ENCODE measurements around the gene TSFM. TPM values are rescaled to one million over a fixed set of nuclear protein-coding genes. Genes with fewer than 3 reads are reported as not detected.

The TSFM gene
- total RNA-seq, 1 donor from 2014 or later: 18.1 TPM

DNA sequence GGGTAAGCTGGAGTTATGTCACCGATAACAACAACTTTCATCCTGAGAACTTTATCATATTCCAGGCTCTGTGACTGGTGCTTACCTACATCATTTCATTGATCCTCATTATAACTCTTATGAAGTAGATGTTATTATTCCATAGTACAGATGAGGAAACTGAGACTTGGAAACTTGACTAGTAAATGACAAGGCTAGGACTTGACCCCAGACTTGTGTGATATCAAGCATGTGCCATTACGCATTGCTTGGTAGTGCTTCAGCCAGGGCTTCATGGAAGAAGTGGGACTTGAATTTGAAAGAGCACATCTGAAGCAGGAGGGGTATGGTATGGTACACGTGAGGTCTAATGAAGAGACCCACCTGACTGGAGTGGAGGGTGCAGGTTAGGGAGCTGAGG lies 24.1 kb downstream of the TSFM start:
- DNase-seq (ENCODE audit: low spot score): no peak
- Histone ChIP-seq H3K79me2 (ENCODE audit: low read depth) (no peaks in the 10 kb centered on the region), H3F3A (ENCODE audit: low read depth) (no peaks in the 10 kb centered on the region), H3K27ac (no peak overlapping the region), H4K20me1 (ENCODE audit: low read depth) (no peaks in the 10 kb centered on the region), H3K4me3 (no peak overlapping the region), H3K27me3 (no peaks in the 10 kb centered on the region), H3K9ac (no peak overlapping the region), H3K36me3 (no peaks in the 10 kb centered on the region), H2AFZ (replicated peaks) (no peak overlapping the region), H3K4me2 (no peak overlapping the region), H3K4me1 (no peaks in the 10 kb centered on the region), H3K9me3 (ENCODE audit: low read depth) (no peaks in the 10 kb centered on the region)
- H3K36me3 Mint-ChIP-seq: peaks cover 2% of the 10 kb centered on the region
- H3K4me1 Mint-ChIP-seq: no peaks in the 10 kb centered on the region
- TF ChIP-seq, protein P1, sequence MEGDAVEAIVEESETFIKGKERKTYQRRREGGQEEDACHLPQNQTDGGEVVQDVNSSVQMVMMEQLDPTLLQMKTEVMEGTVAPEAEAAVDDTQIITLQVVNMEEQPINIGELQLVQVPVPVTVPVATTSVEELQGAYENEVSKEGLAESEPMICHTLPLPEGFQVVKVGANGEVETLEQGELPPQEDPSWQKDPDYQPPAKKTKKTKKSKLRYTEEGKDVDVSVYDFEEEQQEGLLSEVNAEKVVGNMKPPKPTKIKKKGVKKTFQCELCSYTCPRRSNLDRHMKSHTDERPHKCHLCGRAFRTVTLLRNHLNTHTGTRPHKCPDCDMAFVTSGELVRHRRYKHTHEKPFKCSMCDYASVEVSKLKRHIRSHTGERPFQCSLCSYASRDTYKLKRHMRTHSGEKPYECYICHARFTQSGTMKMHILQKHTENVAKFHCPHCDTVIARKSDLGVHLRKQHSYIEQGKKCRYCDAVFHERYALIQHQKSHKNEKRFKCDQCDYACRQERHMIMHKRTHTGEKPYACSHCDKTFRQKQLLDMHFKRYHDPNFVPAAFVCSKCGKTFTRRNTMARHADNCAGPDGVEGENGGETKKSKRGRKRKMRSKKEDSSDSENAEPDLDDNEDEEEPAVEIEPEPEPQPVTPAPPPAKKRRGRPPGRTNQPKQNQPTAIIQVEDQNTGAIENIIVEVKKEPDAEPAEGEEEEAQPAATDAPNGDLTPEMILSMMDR (IDR thresholded peaks at IDR 0.05): no peak
- no peak for TF ChIP-seq EZH2 (IDR thresholded peaks at IDR 0.05)
- no peak for TF ChIP-seq EZH2phosphoT487 (IDR thresholded peaks at IDR 0.05)
- no peak overlapping the region for H3K27ac Mint-ChIP-seq
- H3K9me3 Mint-ChIP-seq: no peaks in the 10 kb centered on the region
- no peak overlapping the region for H3K4me3 Mint-ChIP-seq
- peaks cover 6% of the 10 kb centered on the region for H3K27me3 Mint-ChIP-seq (ENCODE audit: insufficient read depth, low read depth)

DNA sequence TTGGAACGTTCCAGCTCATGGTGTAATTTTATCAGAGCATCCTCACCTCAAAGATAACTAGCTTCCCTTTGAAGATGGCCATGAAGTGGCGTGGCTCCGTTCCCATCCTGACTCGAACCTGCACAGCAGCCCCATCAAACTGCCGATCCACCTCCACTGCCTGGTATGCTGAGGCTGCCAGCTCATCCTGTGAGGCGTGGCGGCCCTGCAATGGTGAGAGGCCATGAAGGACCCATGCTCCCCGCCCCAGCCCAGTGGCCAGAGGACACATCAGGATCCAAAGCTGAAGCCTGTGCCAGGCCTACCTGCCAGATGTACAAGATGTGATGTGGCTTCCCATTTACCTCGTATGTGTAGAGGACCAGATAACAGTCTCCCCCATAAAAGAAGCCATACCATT lies 24.7 kb downstream of the TSFM start:
- Histone ChIP-seq H3K79me2 (ENCODE audit: low read depth) (no peaks in the 10 kb centered on the region), H3K27me3 (no peaks in the 10 kb centered on the region), H3K4me2 (no peak overlapping the region), H3K4me3 (no peak overlapping the region), H3K36me3 (no peaks in the 10 kb centered on the region), H3K4me1 (no peaks in the 10 kb centered on the region), H2AFZ (replicated peaks) (no peak overlapping the region), H3K9me3 (ENCODE audit: low read depth) (no peaks in the 10 kb centered on the region), H3K27ac (no peak overlapping the region), H4K20me1 (ENCODE audit: low read depth) (no peaks in the 10 kb centered on the region), H3F3A (ENCODE audit: low read depth) (no peaks in the 10 kb centered on the region), H3K9ac (no peak overlapping the region)
- H3K27me3 Mint-ChIP-seq (ENCODE audit: insufficient read depth, low read depth): peaks cover 6% of the 10 kb centered on the region
- H3K4me3 Mint-ChIP-seq: no peak overlapping the region
- no peaks in the 10 kb centered on the region for H3K9me3 Mint-ChIP-seq
- no peak for DNase-seq (ENCODE audit: low spot score)
- H3K27ac Mint-ChIP-seq: no peak overlapping the region
- H3K36me3 Mint-ChIP-seq: peaks cover 2% of the 10 kb centered on the region
- TF ChIP-seq EZH2 (IDR thresholded peaks at IDR 0.05): no peak
- TF ChIP-seq EZH2phosphoT487 (IDR thresholded peaks at IDR 0.05): no peak
- TF ChIP-seq, protein P1 (IDR thresholded peaks at IDR 0.05): no peak
- no peaks in the 10 kb centered on the region for H3K4me1 Mint-ChIP-seq

DNA sequence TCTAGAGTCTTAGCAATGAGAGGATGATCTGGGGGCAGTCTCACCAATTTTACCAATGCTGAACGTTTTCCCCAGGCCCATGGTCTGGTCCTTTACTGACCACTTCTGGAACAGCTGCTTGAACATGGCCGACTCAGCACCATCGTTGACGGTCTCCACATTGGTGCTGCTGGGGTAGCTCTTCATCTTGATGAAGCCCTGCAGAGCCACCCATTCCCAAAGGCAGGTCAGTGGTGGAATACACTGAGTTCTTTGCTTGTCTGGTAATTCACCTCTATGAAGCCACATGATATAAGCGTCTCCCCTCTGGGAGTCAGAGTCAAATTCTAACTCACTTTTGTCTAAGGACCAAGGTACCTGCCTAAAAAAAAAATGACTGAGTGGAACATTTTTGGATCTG lies 25.8 kb downstream of the TSFM start:
- no peak overlapping the region for H2AFZ ChIP-seq (replicated peaks)
- no peak for DNase-seq (ENCODE audit: low spot score)
- H3K4me3 Mint-ChIP-seq: no peak overlapping the region
- H3K4me1 Mint-ChIP-seq: no peaks in the 10 kb centered on the region
- H3K4me2 ChIP-seq: no peak overlapping the region
- H3K4me3 ChIP-seq: no peak overlapping the region
- H3K79me2 ChIP-seq (ENCODE audit: low read depth): no peaks in the 10 kb centered on the region
- no peaks in the 10 kb centered on the region for H3K4me1 ChIP-seq
- no peaks in the 10 kb centered on the region for H3K9me3 ChIP-seq (ENCODE audit: low read depth)
- H3K36me3 ChIP-seq: no peaks in the 10 kb centered on the region
- H3K27ac Mint-ChIP-seq: no peak overlapping the region
- peaks cover 6% of the 10 kb centered on the region for H3K27me3 Mint-ChIP-seq (ENCODE audit: insufficient read depth, low read depth)
- H3K36me3 Mint-ChIP-seq: peaks cover 2% of the 10 kb centered on the region
- H3K27me3 ChIP-seq: no peaks in the 10 kb centered on the region
- no peak overlapping the region for H3K9ac ChIP-seq
- TF ChIP-seq, protein P1 (IDR thresholded peaks at IDR 0.05): no peak
- TF ChIP-seq EZH2 (IDR thresholded peaks at IDR 0.05) (no peak), EZH2phosphoT487 (IDR thresholded peaks at IDR 0.05) (no peak)
- no peaks in the 10 kb centered on the region for H3F3A ChIP-seq (ENCODE audit: low read depth)
- H3K9me3 Mint-ChIP-seq: no peaks in the 10 kb centered on the region
- H4K20me1 ChIP-seq (ENCODE audit: low read depth): no peaks in the 10 kb centered on the region
- H3K27ac ChIP-seq: no peak overlapping the region
